Measurements from ENCODE around the gene PTPRM. TPM values are rescaled to one million over a fixed set of nuclear protein-coding genes. Genes with fewer than 3 reads are reported as not detected.

Gene PTPRM
- total RNA-seq, 1 experiment from 2014 or later, result 1.6 TPM

- intact Hi-C loops (cut with micrococcal nuclease; ENCODE audit: unreplicated experiment), result no loop called here
- POLR2A ChIA-PET, result no interaction called here
Measured at GRCh38 chr18:7754725-7755181, 187.6 kb downstream of the PTPRM start.

DNA sequence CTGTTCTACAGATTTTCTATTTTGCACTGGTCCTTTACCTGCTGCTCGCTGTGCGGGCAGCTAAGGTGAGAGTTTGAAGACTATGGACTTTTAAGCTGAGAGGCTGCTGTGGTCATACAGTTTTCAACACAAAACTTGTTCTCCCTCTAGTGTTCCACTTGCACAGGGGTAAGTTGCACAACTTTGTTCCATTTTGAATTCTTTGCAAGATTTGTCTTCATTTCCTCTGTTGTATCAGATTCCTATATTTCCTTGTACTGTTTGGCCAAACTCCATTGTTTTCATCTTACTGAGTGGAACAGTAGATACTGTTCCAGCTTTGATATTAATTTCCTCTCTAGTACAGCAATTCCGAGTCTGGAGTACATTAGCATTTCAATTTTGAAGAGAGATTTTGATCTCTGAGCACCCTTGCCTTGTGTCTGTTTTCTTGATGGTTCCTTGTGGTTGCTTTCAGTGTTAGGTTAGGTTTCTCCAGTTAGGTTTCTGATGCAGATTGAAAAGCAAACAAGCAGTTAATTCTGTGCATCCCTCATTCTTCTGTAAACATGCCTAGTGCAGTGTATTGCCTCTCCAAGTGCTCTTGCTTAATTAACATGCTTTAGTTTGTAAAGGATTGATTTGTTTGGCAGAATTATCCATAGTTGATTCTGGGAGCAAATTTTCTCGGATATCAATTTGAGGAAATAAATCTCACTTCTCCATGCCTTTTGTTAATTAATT, 188.8 kb downstream of the PTPRM start:
- Histone ChIP-seq H3K9me3 (ENCODE audit: control insufficient read depth, insufficient read depth, low read depth, low read length) (no peaks in the 10 kb centered on the region), H3K4me3 (ENCODE audit: low read depth in 2 of 2, low read length in 2 of 2) (no peak overlapping the region), H3K4me1 (ENCODE audit: control insufficient read depth, insufficient read depth, low read length) (no peaks in the 10 kb centered on the region), H3K27me3 (ENCODE audit: control insufficient read depth, insufficient read depth, low read length) (no peaks in the 10 kb centered on the region), H3K27ac (ENCODE audit: low read length) (no peak overlapping the region), H3K36me3 (ENCODE audit: control insufficient read depth, insufficient read depth, low read length) (no peaks in the 10 kb centered on the region)
- intact Hi-C loops (cut with micrococcal nuclease; ENCODE audit: unreplicated experiment) (no loop called here), in situ Hi-C loops (cut with HindIII; ENCODE audit: low pct_unique_long_range_greater_than_20kb, low sequenced_read_pairs) (no loop called here)
- ATAC-seq (no peak), DNase-seq (ENCODE audit: low read depth, low spot score) (no peak)
- ChIA-PET POLR2A (no interaction called here), CTCF (no interaction called here)
- no TSS peak for BruUV-seq (replicated peaks)
- TF ChIP-seq TCF7L2 (IDR thresholded peaks at IDR 0.05; ENCODE audit: low read depth, low read length) (no peak), SIN3A (IDR thresholded peaks at IDR 0.05; ENCODE audit: borderline replicate concordance, insufficient read depth, low read depth, low read length) (no peak), POLR2AphosphoS5 (IDR thresholded peaks at IDR 0.05; ENCODE audit: low read depth, low read length) (no peak), REST (IDR thresholded peaks at IDR 0.05; ENCODE audit: insufficient read depth in 1 of 2, low read depth in 2 of 2, low read length in 1 of 2) (no peak), CTCF (IDR thresholded peaks at IDR 0.05) (no peak)

More at GRCh38 chr18:7754725-7755181, 187.6 kb downstream of the PTPRM start:
- in situ Hi-C loops (cut with HindIII; ENCODE audit: low pct_unique_long_range_greater_than_20kb, low sequenced_read_pairs), result no loop called here
- BruUV-seq (replicated peaks), result no TSS peak
- Histone ChIP-seq H3K9me3 (ENCODE audit: control insufficient read depth, insufficient read depth, low read depth, low read length) (no peaks in the 10 kb centered on the region), H3K4me1 (ENCODE audit: control insufficient read depth, insufficient read depth, low read length) (no peaks in the 10 kb centered on the region), H3K27ac (ENCODE audit: low read length) (no peak overlapping the region), H3K27me3 (ENCODE audit: control insufficient read depth, insufficient read depth, low read length) (no peaks in the 10 kb centered on the region), H3K4me3 (ENCODE audit: low read depth in 2 of 2, low read length in 2 of 2) (no peak overlapping the region), H3K36me3 (ENCODE audit: control insufficient read depth, insufficient read depth, low read length) (no peaks in the 10 kb centered on the region)
- no peak for DNase-seq (ENCODE audit: low read depth, low spot score)
- ATAC-seq, result no peak
- CTCF ChIA-PET, result no interaction called here
- TF ChIP-seq POLR2AphosphoS5 (IDR thresholded peaks at IDR 0.05; ENCODE audit: low read depth, low read length) (no peak), REST (IDR thresholded peaks at IDR 0.05; ENCODE audit: insufficient read depth in 1 of 2, low read depth in 2 of 2, low read length in 1 of 2) (no peak), TCF7L2 (IDR thresholded peaks at IDR 0.05; ENCODE audit: low read depth, low read length) (no peak), CTCF (IDR thresholded peaks at IDR 0.05) (no peak), SIN3A (IDR thresholded peaks at IDR 0.05; ENCODE audit: borderline replicate concordance, insufficient read depth, low read depth, low read length) (no peak)

Measured in Panc1 (cell line).